ENCODE measurements around the gene KCNG3. TPM values are rescaled to one million over a fixed set of nuclear protein-coding genes. Genes with fewer than 3 reads are reported as not detected.
A peak's percentile ranks its signal among the peaks of the same experiment; 100 is the strongest.

KCNG3 gene
- total and polyA plus RNA-seq, 2 of the 13 experiments (the other 11 are each of a cell fraction or from before 2014, with no cell fraction given), result 2.8 to 4.8 TPM

GRCh38 chr2:42513252-42513918 lies 19.6 kb upstream of the KCNG3 start (continued):
- no peak for TF ChIP-seq ARID4A (CRISPR knock-in tag; IDR thresholded peaks at IDR 0.05; ENCODE audit: borderline replicate concordance)
- TF ChIP-seq ATM (IDR thresholded peaks at IDR 0.05; ENCODE audit: borderline replicate concordance), result no peak
- no peak for TF ChIP-seq ZNF275 (CRISPR knock-in tag; IDR thresholded peaks at IDR 0.05; ENCODE audit: borderline replicate concordance)
- TF ChIP-seq THRA (CRISPR knock-in tag; IDR thresholded peaks at IDR 0.05; ENCODE audit: borderline replicate concordance), result peak; percentile 14; the same call in 1 of the 2 replicates
- TF ChIP-seq RAD21 (CRISPR knock-in tag; IDR thresholded peaks at IDR 0.05), result peak; percentile 79
- peak; percentile 26; the same call in 1 of the 2 replicates for TF ChIP-seq SAP130 (CRISPR knock-in tag; IDR thresholded peaks at IDR 0.05; ENCODE audit: low read depth)
- peak; percentile 31; the same call in 1 of the 2 replicates for TF ChIP-seq GATAD2A (CRISPR knock-in tag; IDR thresholded peaks at IDR 0.05)
- 0 out of 2 replicates have a peak, but pooled peaks have one; percentile 31 for TF ChIP-seq HOXA5 (CRISPR knock-in tag; IDR thresholded peaks at IDR 0.05)
- no peak for TF ChIP-seq ATAD3A (CRISPR knock-in tag; IDR thresholded peaks at IDR 0.05)
- TF ChIP-seq ZBTB44 (CRISPR knock-in tag; IDR thresholded peaks at IDR 0.05), result no peak
- TF ChIP-seq REPIN1 (CRISPR knock-in tag; IDR thresholded peaks at IDR 0.05; ENCODE audit: borderline replicate concordance, low read depth), result 0 out of 2 replicates have a peak, but pooled peaks have one; percentile 55
- peak; percentile 20; the same call in 1 of the 2 replicates for TF ChIP-seq ETV5 (CRISPR knock-in tag; IDR thresholded peaks at IDR 0.05; ENCODE audit: borderline replicate concordance)
- 0 out of 2 replicates have a peak, but pooled peaks have one; percentile 28 for TF ChIP-seq SPEN (CRISPR knock-in tag; IDR thresholded peaks at IDR 0.05; ENCODE audit: low read depth)
- TF ChIP-seq GMEB1 (CRISPR knock-in tag; IDR thresholded peaks at IDR 0.05; ENCODE audit: borderline replicate concordance), result 0 out of 2 replicates have a peak, but pooled peaks have one; percentile 34
- no peak for TF ChIP-seq MTF2 (CRISPR knock-in tag; IDR thresholded peaks at IDR 0.05; ENCODE audit: borderline replicate concordance)
- TF ChIP-seq ZSCAN5A (CRISPR knock-in tag; IDR thresholded peaks at IDR 0.05; ENCODE audit: borderline replicate concordance), result no peak
